Retinal pigment epithelial cell (primary cell): ENCODE data around the gene BPIFB3.
"Not testable (repeated sequence)": the region's sequence is repeated elsewhere in the genome, so short reads cannot be mapped to it uniquely, and the experiment has no call there.

Experiments used
- DNase-seq: peaks from one replicate; pipeline ENCODE4 v3.0.0-alpha.2; 2010; ENCODE audit warnings: low read depth
- H3K4me3 ChIP-seq: 2 replicates; pipeline ENCODE4 v1.5.1; 2011; ENCODE audit warnings: mild to moderate bottlenecking, low read length, control low read depth, moderate library complexity
- TF ChIP-seq, protein P1 (sequence below): conservative IDR thresholded peaks from 2 replicates; pipeline ENCODE4 v1.5.1; 2011; ENCODE audit warnings: low read depth, low read length, control low read depth, inconsistent platforms

The BPIFB3 gene

DNA sequence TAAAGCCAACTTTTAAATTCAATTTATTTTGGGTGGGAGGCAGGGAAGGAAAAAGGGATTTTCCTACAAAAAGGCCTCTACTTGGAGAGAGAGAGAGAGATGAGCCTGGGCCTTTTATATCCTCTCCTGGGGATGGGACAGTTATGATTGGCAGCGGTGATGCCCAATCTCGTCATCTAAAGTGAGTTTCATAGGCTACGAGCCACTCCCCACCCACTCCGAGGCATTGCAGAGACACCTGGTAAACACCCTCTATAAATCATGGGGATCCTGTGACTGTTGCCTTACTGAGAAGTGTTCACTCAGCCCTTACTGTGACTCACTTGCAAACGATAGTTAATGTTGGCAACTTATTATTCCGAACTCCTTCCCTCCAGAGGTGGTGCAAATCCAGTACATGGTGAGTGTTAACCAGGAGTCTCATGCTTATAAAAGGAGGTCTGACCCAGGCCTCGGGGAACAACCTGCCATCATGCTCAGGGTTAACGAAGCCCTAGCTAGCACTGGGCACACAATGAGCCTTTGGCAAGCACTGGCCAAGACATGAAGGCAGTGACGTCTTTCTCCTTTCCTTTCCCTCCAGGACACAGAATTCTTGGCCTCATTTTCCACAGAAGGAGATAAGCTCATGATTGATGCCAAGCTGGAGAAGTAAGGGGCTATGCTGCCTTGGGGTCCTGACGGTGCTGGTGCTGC is 46.3 kb downstream of the BPIFB3 start:
- no peak overlapping the region for H3K4me3 ChIP-seq
- TF ChIP-seq, protein P1, sequence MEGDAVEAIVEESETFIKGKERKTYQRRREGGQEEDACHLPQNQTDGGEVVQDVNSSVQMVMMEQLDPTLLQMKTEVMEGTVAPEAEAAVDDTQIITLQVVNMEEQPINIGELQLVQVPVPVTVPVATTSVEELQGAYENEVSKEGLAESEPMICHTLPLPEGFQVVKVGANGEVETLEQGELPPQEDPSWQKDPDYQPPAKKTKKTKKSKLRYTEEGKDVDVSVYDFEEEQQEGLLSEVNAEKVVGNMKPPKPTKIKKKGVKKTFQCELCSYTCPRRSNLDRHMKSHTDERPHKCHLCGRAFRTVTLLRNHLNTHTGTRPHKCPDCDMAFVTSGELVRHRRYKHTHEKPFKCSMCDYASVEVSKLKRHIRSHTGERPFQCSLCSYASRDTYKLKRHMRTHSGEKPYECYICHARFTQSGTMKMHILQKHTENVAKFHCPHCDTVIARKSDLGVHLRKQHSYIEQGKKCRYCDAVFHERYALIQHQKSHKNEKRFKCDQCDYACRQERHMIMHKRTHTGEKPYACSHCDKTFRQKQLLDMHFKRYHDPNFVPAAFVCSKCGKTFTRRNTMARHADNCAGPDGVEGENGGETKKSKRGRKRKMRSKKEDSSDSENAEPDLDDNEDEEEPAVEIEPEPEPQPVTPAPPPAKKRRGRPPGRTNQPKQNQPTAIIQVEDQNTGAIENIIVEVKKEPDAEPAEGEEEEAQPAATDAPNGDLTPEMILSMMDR = no peak
- DNase-seq = no peak

DNA sequence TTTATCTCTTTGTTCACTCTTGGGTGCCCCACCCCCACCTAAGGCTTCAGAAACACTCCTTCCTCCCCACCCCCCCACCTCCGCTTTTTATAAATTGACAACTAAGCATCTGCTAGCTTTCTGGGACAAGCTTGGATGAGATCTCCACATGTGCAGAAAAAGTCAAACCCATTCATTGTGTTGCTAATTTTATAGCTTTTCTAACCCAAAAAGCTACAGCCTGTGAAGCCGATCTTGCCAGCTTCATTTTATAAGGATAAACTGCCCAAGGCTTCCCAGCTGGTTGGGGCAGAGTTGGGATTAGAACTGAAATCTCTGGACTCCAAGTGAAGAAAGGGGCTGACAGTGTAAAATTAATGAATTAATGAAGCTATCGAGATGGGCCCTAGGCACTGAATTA is 49.9 kb downstream of the BPIFB3 start:
- DNase-seq = no peak
- TF ChIP-seq, protein P1 = no peak
- no peak overlapping the region for H3K4me3 ChIP-seq

- TF ChIP-seq, protein P1 = no peak
- DNase-seq = no peak
Measured at GRCh38 chr20:33104336-33104735, 50.6 kb downstream of the BPIFB3 start.

GRCh38 chr20:33105316-33105924 is 51.7 kb downstream of the BPIFB3 start:
- DNase-seq = no peak
- TF ChIP-seq, protein P1 = no peak
- H3K4me3 ChIP-seq = no peak overlapping the region

More at GRCh38 chr20:33104336-33104735, 50.6 kb downstream of the BPIFB3 start:
- no peak overlapping the region for H3K4me3 ChIP-seq

- H3K4me3 ChIP-seq, DNase-seq: not testable (repeated sequence)
Measured at GRCh38 chr20:33106058-33106620, 52.4 kb downstream of the BPIFB3 start.

DNA sequence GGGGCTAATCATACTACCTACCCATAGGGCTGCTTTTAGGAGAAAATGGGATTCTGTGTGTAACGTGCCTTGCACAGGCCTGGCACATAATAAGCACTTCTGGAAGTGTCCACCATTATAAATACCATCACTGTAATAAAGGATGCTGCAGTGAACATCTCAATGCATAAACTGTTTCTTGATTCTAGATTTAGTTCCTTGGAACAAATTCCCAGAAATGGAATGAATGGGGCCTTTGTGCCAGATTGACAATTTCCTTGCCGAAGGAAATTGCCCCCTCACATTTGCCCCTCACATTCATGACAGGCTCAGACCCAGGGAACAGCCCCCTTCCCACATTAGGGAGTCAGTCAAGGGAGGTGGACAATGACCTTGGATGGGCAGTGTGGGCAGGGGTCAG is 55.0 kb downstream of the BPIFB3 start:
- H3K4me3 ChIP-seq = no peak overlapping the region
- TF ChIP-seq, protein P1 = no peak
- DNase-seq = no peak

GRCh38 chr20:33110147-33110825 is 56.6 kb downstream of the BPIFB3 start:
- no peak for DNase-seq
- H3K4me3 ChIP-seq = no peak overlapping the region
- TF ChIP-seq, protein P1 = no peak
